Epidermal melanocyte (primary cell): ENCODE results near the gene VSIG10L.

ENCODE experiments used
- DNase-seq: peaks from one replicate; pipeline ENCODE4 v3.0.0; 2011; ENCODE audit warnings: low spot score; ENCODE audit not compliant: insufficient read length

The VSIG10L gene

DNA sequence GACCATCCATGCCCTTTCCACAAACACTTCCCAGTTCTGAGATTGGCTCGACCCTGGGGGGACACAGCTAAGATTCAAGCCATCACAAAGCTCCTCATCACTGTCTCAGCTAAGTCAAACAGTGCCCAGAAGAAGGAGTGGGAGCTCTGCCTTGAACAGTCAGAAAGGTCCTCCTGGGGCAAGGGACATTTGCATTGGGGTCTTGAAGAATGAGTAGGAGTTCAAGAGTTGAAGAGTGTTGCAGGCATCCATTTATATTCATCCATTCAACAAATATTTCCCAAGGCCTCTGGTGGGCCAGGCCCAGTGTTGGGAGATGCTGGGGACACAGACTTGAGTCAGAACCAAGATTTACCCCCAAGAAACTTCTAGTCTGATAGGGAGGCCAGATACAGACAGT lies 24.0 kb downstream of the VSIG10L start:
- DNase-seq = no peak

DNA sequence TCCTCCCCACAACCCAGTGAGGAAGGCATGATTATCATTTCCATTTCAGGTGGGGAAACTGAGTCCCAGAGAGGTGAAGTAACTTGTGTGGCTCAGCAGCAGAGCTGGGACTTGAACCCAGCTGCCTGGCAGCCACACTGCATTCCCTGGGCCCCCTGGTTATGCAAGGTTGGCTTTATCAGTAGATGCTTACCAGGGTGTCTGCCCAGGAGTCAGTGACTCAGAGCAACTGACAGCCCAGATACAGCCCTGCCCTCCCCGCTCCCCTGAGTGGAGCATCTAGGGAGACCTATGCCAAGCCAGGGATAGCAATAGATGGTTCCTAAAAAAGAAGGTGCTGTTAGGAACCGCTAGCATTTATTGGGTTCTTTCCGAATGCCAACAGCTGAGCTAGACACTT lies 24.6 kb downstream of the VSIG10L start:
- no peak for DNase-seq

DNA sequence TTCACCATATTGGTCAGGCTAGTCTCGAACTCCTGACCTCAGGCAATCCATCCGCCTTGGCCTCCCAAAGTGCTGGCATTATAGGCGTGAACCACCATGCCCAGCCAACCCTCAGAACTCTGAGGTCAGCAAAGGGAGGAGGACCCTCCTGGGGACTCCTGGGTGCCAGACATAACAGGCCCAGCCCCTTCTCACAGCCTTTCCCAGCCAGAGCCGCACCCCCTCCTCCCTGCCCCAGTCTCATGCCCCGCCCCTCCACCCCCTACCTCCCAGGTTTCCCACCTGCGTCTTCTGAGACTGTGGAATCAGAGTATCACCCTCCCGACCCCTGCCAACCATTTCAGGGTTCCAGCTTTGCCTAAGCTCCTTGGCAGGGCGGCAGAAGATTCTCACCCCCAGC lies 25.3 kb downstream of the VSIG10L start:
- no peak for DNase-seq

DNA sequence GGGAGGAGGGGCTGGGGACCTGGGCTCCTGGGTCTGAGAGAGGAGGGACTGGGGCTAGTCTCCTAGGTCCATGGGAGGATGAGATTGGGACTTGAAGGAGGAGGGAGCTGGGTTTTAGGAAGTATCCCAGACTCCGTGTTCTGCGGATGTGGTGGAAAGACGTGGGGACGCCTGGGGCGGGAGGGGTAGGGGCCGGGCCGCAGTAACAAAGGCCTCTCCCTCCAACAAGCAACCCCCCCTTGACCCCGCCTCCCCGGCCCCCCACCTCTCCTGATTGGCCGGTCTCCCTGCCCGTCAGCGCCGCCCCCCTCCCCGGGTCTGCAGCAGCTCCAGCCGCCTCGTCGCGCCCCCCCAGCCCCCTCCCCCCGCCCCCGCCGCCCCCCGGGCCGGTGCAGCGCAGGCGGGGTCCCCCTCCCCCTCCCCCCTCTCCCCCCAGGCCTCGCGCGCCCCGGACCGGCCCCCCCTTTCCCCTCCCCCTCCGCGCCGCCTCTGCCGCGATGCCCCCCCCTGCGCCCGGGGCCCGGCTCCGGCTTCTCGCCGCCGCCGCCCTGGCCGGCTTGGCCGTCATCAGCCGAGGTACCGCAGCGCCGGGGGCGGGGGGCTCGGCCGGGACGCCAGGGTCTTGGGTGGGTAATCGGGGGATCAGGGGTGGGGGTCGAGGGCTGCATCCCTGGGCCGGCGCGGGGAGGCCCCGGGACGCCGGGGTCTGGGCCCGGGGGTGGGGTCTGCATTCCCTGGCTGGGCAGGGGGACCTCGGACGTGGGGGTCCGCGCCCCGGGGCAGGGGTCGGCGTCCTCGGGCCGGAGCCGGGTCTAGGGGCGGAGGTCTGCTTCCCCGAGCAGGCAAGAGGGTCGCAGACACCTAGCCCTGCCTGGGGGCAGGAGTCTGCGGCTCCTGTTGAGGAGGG lies 30.3 kb downstream of the VSIG10L start, which contains the start of gene IGLON5:
Gene IGLON5 (plus strand): TSS at position 294 of the 907 bp plus-strand sequence. CDS start 204 bp downstream, at position 498.
- no peak for DNase-seq

DNA sequence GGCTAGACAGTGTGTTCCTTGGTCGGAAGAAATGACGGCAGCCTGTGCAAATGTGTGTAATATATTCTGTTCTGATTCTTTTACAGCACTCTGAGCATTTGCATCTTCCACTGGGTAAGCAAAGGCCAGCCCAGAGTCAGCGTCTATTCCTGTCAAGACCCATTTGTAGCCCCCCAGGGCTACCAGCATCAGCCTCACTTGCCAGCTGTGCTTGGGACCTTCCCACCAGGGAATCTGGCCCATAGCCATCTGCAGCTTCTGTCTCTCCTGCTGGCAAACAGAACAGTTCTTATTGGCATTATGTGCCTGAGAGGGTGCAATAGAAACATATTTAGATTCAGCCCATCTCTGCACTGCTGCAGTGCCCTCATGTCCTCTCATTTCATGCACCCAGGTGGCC lies 36.5 kb downstream of the VSIG10L start:
- no peak for DNase-seq

DNA sequence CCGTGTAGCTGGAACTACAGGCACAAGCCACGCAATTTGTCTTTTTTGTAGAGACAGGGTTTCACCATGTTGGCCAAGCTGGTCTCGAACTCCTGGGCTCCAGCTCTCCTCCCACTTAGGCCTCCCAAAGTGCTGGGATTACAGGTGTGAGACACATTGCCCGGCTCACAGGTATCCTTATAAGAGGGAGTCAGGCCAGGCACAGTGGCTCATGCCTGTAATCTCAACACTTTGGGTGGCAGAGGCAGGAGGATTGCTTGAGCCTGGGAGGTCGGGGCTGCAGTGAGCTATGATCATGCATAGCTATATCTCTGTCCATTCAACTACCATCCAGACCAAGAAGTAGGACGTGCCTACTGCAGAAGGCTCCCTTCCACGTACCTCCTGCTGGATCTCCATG lies 40.7 kb downstream of the VSIG10L start:
- DNase-seq = no peak

DNA sequence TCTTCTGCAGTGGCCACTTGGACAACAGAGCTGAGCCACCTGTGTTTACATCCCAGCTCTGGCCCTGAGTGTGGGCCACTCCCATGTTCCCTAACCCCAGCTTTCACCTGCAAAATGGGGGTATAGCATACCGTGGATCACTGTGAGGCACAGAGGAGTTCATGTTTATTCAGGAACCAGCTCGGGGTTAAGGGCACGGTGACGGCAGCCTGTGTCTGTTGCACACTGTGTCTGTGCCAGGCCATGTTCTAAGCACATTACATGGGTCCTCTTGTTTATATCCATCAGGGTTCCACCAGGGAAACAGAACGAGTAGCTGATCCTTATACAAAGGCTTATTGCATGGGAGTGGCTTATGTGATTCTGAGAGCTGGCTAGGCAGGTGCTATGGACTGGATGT lies 44.5 kb downstream of the VSIG10L start:
- no peak for DNase-seq

DNA sequence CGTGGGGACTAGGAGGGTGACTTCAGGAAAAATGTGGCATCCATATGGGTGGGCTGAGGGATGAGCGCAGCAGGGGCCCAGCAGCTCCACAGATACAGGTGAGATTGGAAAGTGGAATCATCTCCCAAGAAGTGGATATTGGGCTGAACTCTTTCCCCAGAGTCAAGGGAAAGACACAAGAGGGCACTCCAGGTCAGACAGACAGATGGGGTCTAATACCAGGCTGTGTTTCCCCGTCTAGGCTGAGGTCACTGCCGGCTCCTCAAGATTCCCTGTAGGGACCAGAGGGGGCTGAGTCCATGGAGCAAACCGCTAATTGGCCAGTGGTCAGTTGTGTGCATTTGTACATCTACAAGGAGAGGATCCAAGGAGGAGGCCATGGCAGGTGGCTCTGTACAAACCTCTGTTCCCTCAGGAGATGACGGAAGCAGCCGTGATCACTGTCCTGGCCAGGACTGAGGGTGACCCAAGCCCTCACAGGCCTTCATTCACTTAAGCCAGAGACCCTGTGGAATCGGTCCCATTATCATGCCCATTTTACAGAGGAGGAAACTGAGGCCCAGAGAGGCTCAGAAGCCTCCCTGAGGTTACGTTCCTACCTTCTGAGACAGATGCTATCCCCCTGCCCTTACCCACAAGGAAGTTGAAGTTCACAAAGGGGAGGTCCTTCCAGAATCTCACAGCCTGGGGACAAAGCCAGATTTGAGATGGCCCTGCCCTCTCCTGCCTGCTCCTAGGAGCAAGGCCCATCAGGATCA lies 45.4 kb downstream of the VSIG10L start:
- DNase-seq = no peak

DNA sequence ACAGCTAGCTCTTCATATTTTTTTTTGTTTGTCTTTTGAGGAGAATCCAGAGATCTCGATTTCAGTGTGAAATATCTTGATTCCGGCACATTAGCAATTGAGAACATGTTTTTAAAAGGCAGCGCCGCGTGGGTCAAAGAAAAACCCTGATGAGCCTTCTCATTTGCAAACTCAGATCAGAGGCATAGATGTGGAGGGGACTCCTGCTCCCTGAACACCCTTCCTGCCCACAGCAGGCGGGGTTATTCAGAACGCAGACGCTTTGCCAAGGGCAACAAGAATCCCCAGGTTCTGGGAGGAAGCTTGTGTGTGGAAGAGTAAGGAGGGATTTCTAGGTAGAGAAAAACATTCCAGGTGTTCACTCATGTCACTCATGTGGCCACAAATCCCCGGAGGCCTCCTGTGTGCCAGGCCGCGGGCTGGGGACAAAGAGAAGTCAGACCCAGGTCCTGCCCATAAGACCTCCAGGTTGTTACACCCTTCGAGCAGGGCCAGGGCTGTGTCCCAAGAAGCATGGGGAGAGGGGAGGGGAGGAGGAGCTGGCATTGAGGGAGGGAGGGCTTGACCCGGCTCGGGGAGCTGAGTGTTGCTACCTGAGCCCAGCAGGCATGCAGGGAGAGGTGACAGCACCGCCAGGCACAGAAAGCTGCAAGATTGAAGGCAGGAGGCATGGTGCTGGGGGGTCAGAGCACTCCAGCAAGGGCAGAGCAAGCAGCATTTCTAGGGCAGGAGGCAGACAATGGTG lies 46.4 kb downstream of the VSIG10L start:
- no peak for DNase-seq

DNA sequence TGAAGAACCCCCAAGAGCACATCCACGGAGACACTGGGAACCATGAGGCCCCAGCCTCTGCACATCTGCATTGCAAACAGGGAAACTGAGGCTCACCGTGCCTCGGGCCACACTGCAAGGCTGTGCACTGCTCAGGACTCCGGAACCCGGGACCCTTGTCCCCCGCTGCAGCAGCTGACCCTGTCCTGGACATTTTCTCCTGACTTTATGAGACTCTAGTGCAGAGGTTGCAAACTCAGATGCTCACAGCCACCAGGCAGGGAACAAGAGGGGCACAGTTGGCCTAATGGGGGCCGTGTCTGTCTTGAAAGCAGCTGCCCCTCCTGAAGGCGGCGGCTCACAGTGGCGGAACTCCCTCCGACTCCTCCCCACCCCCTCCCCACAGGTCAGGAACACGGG lies 47.0 kb downstream of the VSIG10L start:
- DNase-seq = no peak

DNA sequence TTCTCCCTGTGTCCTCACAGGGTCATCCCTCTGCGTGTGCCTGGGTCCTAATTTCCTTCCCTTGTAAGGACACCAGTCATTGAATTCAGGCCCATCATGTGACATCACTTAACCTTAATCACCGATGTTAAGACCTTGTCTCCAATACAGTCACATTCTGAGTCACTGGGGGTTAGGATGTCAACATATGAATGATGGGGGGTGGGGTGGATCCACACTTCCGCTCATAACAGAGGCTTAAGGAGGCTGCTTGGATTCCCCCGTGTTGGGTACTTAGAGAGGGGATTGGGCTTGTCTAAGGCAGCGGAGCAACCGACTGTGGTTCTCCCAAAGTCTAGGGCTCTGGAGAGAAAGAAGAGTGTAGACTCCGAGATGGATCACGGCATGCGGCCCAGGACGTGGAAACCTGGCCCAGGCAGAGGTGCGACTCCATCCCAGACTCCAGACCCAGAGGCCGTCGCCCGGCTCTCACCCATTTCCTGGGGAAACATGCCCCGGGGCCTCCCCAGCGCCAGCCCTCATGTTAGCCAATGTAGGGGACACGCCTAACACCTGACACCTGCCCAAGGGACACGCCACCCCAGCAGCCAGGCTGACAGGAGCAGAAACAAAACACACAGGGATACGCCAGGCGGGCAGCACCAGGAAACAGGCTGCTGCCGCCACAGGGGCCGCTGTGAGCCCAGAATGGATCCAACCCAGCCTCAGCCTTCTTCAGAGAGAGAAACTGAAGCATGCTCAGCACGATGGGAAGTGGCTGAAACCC lies 47.5 kb downstream of the VSIG10L start:
- DNase-seq = no peak

DNA sequence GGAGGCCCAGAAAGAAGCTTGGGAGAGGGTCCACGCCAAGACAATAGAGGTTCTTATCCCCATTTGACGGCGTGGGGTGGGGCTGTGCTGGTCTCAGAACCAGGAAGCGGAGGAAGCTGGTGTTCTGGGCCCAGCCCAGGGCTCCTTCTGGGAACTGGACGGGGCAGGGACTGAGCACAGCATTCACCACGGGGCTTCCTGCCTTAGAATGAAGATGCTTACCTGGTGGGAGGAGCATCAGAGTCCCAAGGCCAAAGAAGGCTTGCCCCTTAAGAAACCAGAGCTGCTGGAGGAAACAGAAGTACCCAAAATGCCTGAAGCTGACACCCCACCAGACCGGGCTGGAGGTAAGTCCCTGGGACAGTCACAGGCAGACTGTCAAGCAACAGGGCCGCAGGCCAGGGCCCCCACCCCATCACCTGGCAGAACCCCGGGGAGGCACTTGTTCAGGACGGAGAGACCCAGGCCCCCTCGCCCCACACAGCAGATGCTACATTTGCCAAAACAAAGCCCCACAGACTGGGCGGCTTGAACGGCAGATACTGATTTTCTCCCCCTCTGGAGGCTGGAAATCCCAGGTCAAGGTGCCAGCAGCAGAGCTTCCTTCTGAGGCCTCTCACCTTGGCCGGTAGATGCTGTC lies 48.2 kb downstream of the VSIG10L start:
- DNase-seq = no peak

DNA sequence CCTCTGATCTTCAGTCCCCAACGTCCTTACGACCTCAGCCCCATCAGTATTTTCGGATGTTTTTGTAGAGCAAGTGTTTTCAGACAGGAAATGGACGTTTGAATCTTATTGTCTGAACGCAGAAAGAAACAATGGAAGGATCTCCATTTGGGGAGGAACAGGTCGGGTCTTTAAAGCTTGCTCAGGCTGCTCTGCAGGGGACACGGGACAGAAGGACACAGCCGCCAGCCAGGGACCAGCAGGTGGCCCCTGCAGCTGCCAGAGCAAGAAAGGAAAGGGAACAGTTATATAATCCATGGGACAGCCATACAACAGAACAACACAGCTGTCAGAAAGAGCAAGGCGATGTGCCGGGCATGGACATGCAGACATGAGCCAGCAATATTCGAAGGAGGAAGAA lies 49.0 kb downstream of the VSIG10L start:
- DNase-seq = no peak

DNA sequence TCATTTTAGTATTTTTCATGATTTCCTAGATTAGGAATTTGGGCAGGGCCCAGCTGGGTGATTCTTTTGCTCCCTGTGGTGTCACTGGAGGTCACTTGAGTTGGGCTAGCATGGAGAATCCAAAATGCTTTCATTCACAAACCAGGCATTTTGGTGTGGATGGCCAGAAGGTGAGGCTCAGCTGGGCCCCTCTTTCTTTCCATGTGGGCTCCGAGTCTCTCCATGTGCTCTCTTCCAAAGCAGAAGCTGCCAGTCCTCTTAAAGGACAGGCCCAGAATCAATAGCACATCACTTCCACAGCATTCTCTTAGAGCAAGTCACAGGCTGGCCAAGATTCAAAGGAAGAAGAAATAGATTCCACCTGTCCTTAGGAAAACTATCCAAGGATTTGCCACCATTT lies 52.3 kb downstream of the VSIG10L start:
- DNase-seq = no peak

DNA sequence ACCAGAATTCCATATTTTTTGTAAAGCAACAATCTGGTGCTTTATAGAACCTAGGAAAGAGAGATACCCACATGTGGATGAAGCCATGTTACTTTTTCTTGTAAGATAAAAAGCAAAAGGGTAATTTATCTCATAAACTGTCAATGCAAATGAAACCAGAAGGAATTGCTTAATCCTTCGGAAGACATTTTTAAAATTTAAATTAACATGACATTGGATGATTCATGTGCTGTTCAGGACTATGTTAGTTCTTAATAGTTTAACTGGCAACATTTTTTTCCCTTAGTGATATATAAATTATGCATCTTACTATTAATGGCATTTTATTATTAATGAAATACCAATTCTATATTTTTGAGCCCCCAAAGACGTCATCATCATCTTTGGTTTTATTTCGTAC lies 56.3 kb downstream of the VSIG10L start:
- DNase-seq = no peak

DNA sequence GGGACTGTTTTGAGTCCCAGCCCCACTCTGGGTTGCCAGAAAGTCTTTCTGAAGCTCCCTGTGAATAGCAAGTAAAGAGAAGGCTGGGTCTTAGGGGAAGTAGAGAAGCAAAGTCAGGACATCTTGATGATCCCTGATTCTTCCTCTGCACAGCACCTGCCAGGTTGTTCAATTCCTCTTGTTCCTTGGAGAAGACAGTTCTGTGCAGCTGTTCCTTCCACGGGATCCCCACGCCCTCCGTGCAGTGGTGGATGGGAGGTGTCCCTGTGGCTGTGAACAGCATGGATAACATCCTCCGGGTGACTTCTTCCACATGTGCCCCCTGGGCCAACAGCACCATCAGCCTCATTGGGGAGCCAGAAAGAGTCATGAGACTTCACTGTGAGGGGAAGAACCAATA lies 59.6 kb downstream of the VSIG10L start:
- DNase-seq = no peak
